ENCODE results near the gene GBP7. TPM values are rescaled to one million over a fixed set of nuclear protein-coding genes. Genes with fewer than 3 reads are reported as not detected.
A peak's percentile ranks its signal among the peaks of the same experiment; 100 is the strongest.

Gene GBP7
- total RNA-seq, 4 donors from 2014 or later, result not detected

DNA sequence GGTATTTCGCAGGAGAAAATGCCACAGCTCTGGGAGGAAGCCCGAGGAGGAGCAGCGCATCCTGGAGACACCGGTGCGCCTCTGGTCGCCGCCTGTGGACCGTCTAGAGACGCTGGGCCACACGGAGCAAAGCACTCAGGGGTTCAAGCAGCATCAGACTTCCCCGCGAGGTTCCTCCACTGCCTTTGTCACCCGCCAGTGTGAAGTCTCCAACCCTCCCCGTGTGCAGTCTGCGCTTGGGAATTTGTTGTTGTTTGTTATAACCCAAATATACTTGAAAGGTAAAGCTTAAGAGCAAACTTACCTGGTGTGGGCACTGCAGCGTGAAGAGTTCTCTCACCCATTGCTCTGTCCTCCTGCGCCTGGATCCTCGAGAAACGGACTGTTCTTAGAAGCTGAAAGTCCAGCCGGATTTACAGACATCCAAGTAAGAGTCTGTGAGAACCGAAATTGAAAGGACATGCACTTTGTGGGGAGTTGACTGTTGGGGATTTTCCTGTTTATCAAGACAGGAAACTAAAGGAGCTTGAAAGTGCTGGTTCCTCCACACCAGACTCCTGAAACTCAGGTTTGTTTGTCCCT lies 22.8 kb upstream of the GBP7 start, which contains the start of gene GBP4:
TSS of gene GBP4 (minus strand) at position 452 of the 582 bp plus-strand sequence. CDS start at position 344, 108 bp downstream.
- Histone ChIP-seq H3K9me3 (no peaks in the 10 kb centered on the region), H3K27me3 (no peaks in the 10 kb centered on the region), H3K27ac (peak within 1 kb of the TSS; percentile 72 to 89 (median 80)), H3K4me1 (peaks cover 0 to 50% (median 0%) of the 10 kb centered on the region in 3 donors), H3K36me3 (peaks cover 0 to 5% (median 0%) of the 10 kb centered on the region in 3 donors), H3K4me3 (peak within 1 kb of the TSS; percentile 42 to 76 (median 54))
- no peak for DNase-seq
- WGBS, 2 donors, result 12 to 24% methylated on average over 20 to 21 of the region's 21 CpGs
- intact Hi-C loops (cut with DNase I), result no loop called here
- TF ChIP-seq, protein P1, sequence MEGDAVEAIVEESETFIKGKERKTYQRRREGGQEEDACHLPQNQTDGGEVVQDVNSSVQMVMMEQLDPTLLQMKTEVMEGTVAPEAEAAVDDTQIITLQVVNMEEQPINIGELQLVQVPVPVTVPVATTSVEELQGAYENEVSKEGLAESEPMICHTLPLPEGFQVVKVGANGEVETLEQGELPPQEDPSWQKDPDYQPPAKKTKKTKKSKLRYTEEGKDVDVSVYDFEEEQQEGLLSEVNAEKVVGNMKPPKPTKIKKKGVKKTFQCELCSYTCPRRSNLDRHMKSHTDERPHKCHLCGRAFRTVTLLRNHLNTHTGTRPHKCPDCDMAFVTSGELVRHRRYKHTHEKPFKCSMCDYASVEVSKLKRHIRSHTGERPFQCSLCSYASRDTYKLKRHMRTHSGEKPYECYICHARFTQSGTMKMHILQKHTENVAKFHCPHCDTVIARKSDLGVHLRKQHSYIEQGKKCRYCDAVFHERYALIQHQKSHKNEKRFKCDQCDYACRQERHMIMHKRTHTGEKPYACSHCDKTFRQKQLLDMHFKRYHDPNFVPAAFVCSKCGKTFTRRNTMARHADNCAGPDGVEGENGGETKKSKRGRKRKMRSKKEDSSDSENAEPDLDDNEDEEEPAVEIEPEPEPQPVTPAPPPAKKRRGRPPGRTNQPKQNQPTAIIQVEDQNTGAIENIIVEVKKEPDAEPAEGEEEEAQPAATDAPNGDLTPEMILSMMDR (IDR thresholded peaks at IDR 0.05), result no peak
- peak in 1 of 4 donors; percentile 45 for TF ChIP-seq POLR2A (IDR thresholded peaks at IDR 0.05)

DNA sequence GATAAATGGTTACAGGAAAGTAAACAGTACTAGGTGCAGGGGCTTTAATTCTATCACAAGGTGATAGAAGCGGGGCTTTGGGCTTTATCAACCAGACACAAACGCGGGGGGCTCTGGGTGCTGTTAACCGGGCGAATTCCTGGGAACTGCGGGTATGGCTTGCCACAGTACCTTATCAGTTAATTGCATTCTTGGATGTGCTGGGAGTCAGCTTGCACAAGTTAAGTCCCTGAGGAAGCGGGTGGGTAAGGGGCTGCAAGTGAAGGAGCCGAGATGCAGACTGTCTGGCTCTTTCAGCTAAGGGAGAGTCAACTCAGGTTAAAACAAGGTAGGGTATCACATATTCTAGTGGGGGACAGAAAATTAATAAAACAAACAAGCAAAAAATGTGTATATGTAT lies 22.3 kb upstream of the GBP7 start:
- H3K4me1 ChIP-seq, result peaks cover 0 to 50% (median 0%) of the 10 kb centered on the region in 3 donors
- H3K4me3 ChIP-seq, result peak overlapping the region; percentile 42 to 76 (median 54)
- peak overlapping the region; percentile 72 to 89 (median 80) for H3K27ac ChIP-seq
- WGBS, 2 donors, result 19 to 46% methylated on average over 8 of the region's 8 CpGs
- H3K36me3 ChIP-seq, result peaks cover 0 to 10% (median 0%) of the 10 kb centered on the region in 3 donors
- H3K27me3 ChIP-seq, result no peaks in the 10 kb centered on the region
- TF ChIP-seq POLR2A (IDR thresholded peaks at IDR 0.05), result no peak
- TF ChIP-seq, protein P1 (IDR thresholded peaks at IDR 0.05), result no peak
- H3K9me3 ChIP-seq, result no peaks in the 10 kb centered on the region
- DNase-seq, result no peak
- intact Hi-C loops (cut with DNase I), result no loop called here

DNA sequence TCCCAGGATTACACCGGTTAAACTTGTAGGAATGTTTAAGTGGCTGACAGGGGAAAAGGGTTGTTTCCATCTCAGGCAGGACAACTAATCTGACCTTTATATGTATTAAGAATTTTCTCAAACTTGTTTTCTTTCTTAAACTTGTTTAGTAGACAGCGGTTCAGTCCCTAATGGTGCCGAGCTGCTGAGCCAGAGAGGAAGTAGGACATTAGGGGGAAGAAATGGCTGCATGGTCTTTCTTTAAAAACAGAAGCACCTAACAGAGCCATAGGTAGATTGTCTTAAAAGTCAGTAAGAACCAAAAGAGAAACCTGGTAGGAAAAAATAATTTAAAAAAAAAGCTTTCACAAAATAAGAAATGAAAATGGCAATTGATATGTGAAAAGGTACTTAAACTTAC lies 19.7 kb upstream of the GBP7 start:
- Histone ChIP-seq H3K27ac (no peak overlapping the region), H3K4me1 (peaks cover 0 to 46% (median 0%) of the 10 kb centered on the region in 3 donors), H3K36me3 (peaks cover 0 to 21% (median 0%) of the 10 kb centered on the region in 3 donors), H3K27me3 (no peaks in the 10 kb centered on the region), H3K9me3 (no peaks in the 10 kb centered on the region), H3K4me3 (peak overlapping the region in 1 of 4 donors; percentile 15)
- TF ChIP-seq, protein P1 (IDR thresholded peaks at IDR 0.05), result no peak
- TF ChIP-seq POLR2A (IDR thresholded peaks at IDR 0.05), result no peak
- 68 to 77% methylated on average over 3 of the region's 3 CpGs for WGBS, 2 donors
- intact Hi-C loops (cut with DNase I), result no loop called here
- no peak for DNase-seq

DNA sequence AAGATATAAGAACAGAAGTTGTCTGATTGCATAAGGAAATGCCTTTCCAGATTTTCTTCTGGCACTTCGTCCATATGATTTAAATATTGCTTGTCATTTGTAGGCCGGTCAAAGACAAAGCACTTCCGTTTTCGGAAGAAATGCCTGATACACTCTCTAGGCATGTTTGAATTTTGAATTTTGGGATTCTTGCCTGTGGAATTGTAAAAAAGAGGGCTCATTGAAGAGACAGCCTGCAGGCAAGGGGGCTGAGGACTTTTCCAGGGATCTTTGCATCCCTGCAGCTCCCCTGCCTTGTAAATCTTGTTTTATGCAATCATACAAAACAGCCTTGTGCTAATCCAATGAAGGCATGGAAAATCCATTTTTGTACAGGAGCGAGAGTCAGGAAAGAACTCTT lies 15.5 kb upstream of the GBP7 start:
- TF ChIP-seq, protein P1 (IDR thresholded peaks at IDR 0.05), result no peak
- no peak for TF ChIP-seq POLR2A (IDR thresholded peaks at IDR 0.05)
- H3K4me1 ChIP-seq, result peaks cover 0 to 13% (median 0%) of the 10 kb centered on the region in 3 donors
- H3K9me3 ChIP-seq, result no peaks in the 10 kb centered on the region
- intact Hi-C loops (cut with DNase I), result no loop called here
- H3K4me3 ChIP-seq, result no peak overlapping the region
- no peak for DNase-seq
- WGBS, 2 donors, result 85 to 91% methylated on average over 5 of the region's 5 CpGs
- H3K27me3 ChIP-seq, result no peaks in the 10 kb centered on the region
- H3K36me3 ChIP-seq, result peaks cover 0 to 55% (median 4%) of the 10 kb centered on the region in 3 donors
- no peak overlapping the region for H3K27ac ChIP-seq

DNA sequence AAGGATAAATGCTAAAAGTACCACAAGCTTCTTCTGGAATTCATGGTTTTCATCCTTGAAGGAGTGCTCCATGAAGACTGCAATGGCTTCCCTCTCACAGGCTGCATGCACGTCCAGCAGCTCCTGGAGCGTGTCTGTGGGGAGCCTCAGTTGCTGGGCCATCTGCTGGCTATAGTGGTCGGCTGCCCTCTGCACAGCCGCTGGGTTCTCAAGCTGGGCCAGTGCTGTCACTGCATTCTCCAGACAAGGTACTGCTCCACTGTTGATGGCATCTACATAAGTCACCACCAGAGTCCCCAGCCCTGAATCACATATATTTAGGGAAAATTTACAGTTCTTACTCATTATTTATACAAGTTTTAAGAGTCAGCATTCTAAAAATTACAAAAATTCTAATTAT lies 14.2 kb upstream of the GBP7 start:
- no peaks in the 10 kb centered on the region for H3K27me3 ChIP-seq
- peaks cover 0 to under 1% (median 0%) of the 10 kb centered on the region in 3 donors for H3K4me1 ChIP-seq
- 87 to 90% methylated on average over 4 of the region's 4 CpGs for WGBS, 2 donors
- peaks cover 0 to 68% (median 4%) of the 10 kb centered on the region in 3 donors for H3K36me3 ChIP-seq
- no peak overlapping the region for H3K27ac ChIP-seq
- no peak for TF ChIP-seq POLR2A (IDR thresholded peaks at IDR 0.05)
- TF ChIP-seq, protein P1 (IDR thresholded peaks at IDR 0.05), result no peak
- intact Hi-C loops (cut with DNase I), result no loop called here
- DNase-seq, result no peak
- no peaks in the 10 kb centered on the region for H3K9me3 ChIP-seq
- no peak overlapping the region for H3K4me3 ChIP-seq
